PC-9 (cell line): ENCODE measurements around the gene FBXO38. TPM values are rescaled to one million over a fixed set of nuclear protein-coding genes. Genes with fewer than 3 reads are reported as not detected.

Source experiments
- BruUV-seq: library from RNA; stranded (reverse); fragments of 400-500 nt; replicated peaks from 2 replicates; lab custom pipeline; 2021; lab: Mats Ljungman, UMichigan
- CTCF ChIA-PET: fragments of 300-600 bp; sonication (Branson Sonifier 250); formaldehyde crosslinking; loops from one replicate; lab custom pipeline; 2022; ENCODE audit warnings: antibody characterized with exemption; lab: Charles Lee
- POLR2A ChIA-PET: fragments of 300-600 bp; sonication (Branson Sonifier 250); formaldehyde crosslinking; loops from one replicate; lab custom pipeline; 2022; ENCODE audit warnings: antibody characterized with exemption; ENCODE audit not compliant: unreplicated experiment; lab: Charles Lee
- DNase-seq, 2 experiments: peaks; one replicate each; pipeline versions ENCODE4 v3.0.0 to v3.0.0-alpha.2; 2015 to 2022; ENCODE audit warnings: mixed read lengths in 1 of 2
- H2AFZ ChIP-seq: fragments of 200-600 bp; sonication (generic); 2 replicates; pipeline ENCODE4 v1.8.1; 2017; ENCODE audit warnings: antibody characterized with exemption
- H3F3A ChIP-seq: fragments of 200-600 bp; sonication (generic); 2 replicates; pipeline ENCODE4 v1.8.1; 2017; ENCODE audit warnings: antibody characterized with exemption, mild to moderate bottlenecking, low read depth; ENCODE audit not compliant: insufficient read depth
- H3K27ac ChIP-seq: fragments of 200-600 bp; sonication (generic); 2 replicates; pipeline ENCODE4 v1.6.1; 2016; ENCODE audit warnings: mixed run types
- H3K27me3 ChIP-seq: fragments of 200-600 bp; sonication (generic); 2 replicates; pipeline ENCODE4 v1.6.1; 2016; ENCODE audit warnings: low read depth, mixed run types; ENCODE audit not compliant: insufficient read depth
- H3K36me3 ChIP-seq: fragments of 200-600 bp; sonication (generic); 2 replicates; pipeline ENCODE4 v1.6.1; 2016; ENCODE audit warnings: low read depth, mixed run types
- H3K4me1 ChIP-seq: fragments of 200-600 bp; sonication (generic); replicated peaks from 2 replicates; pipeline ENCODE4 v1.6.1; 2016; ENCODE audit warnings: mixed run types; ENCODE audit not compliant: insufficient read depth
- H3K4me2 ChIP-seq: fragments of 200-600 bp; sonication (generic); 2 replicates; pipeline ENCODE4 v1.6.1; 2017; ENCODE audit warnings: mixed run types
- H3K4me3 ChIP-seq: fragments of 200-600 bp; sonication (generic); 2 replicates; pipeline ENCODE4 v1.6.1; 2016; ENCODE audit warnings: mixed run types
- H3K79me2 ChIP-seq: fragments of 200-600 bp; sonication (generic); 2 replicates; pipeline ENCODE4 v1.6.1; 2017; ENCODE audit warnings: low read depth, mixed run types
- H3K9me2 ChIP-seq: fragments of 200-600 bp; sonication (generic); 2 replicates; pipeline ENCODE4 v1.8.1; 2017; ENCODE audit warnings: mild to moderate bottlenecking; ENCODE audit not compliant: insufficient read depth
- H3K9me3 ChIP-seq: fragments of 200-600 bp; sonication (generic); 2 replicates; pipeline ENCODE4 v1.8.1; 2016; ENCODE audit warnings: low read depth; ENCODE audit not compliant: insufficient read depth
- H4K20me1 ChIP-seq: fragments of 200-600 bp; sonication (generic); 2 replicates; pipeline ENCODE4 v1.8.1; 2017; ENCODE audit not compliant: insufficient read depth
- CTCF ChIP-seq: fragments of 200-600 bp; sonication (generic); conservative IDR thresholded peaks from 2 replicates; pipeline ENCODE4 v1.6.1; 2017; ENCODE audit warnings: mixed run types, antibody characterized with exemption, mild to moderate bottlenecking, moderate library complexity
- EZH2 ChIP-seq: fragments of 200-600 bp; sonication (generic); IDR thresholded peaks from 2 replicates; pipeline ENCODE4 v1.8.0; 2017; ENCODE audit warnings: antibody characterized with exemption, low read depth
- intact Hi-C: fragments of 100-400 bp; cut with micrococcal nuclease; formaldehyde crosslinking; loops from one replicate; pipeline ENCODE4 v1.10.0; 2022; ENCODE audit not compliant: unreplicated experiment
- total RNA-seq: library from RNA; stranded (reverse); gene quantifications from 2 replicates; pipeline ENCODE4 v1.2.3, GENCODE V29; 2021

FBXO38 gene
- total RNA-seq, 1 experiment from 2014 or later: 49.8 TPM

GRCh38 chr5:148390914-148391313 lies 7.2 kb downstream of the FBXO38 start:
- peaks cover 87% of the 10 kb centered on the region for H3K79me2 ChIP-seq
- no peak overlapping the region for H3K4me3 ChIP-seq
- peaks cover 31% of the 10 kb centered on the region for H3K36me3 ChIP-seq
- H3K27ac ChIP-seq: no peak overlapping the region
- H3K27me3 ChIP-seq: no peaks in the 10 kb centered on the region
- H3F3A ChIP-seq: no peaks in the 10 kb centered on the region
- H3K9me2 ChIP-seq: no peaks in the 10 kb centered on the region
- BruUV-seq: no TSS peak
- intact Hi-C loops: loop anchor here (10.0 kb wide), 1 partner anchor 1906 kb away; no protein-coding TSS in a partner anchor
- TF ChIP-seq CTCF: no peak
- no peak for TF ChIP-seq EZH2
- ChIA-PET CTCF (no interaction called here), POLR2A (interaction anchor here (0.6 to 0.7 kb wide), 2 partner anchors 99 to 620 kb away, joined by 3 read pairs; no protein-coding TSS in a partner anchor)
- DNase-seq: no peak
- no peaks in the 10 kb centered on the region for H3K9me3 ChIP-seq
- H3K4me2 ChIP-seq: no peak overlapping the region
- H2AFZ ChIP-seq: no peak overlapping the region
- peaks cover 18% of the 10 kb centered on the region for H3K4me1 ChIP-seq
- peaks cover 6% of the 10 kb centered on the region; the same call in 1 of the 2 replicates for H4K20me1 ChIP-seq

GRCh38 chr5:148391422-148391821 lies 7.7 kb downstream of the FBXO38 start:
- no peak for TF ChIP-seq EZH2
- no peak for TF ChIP-seq CTCF
- Histone ChIP-seq H3K27ac (no peak overlapping the region), H3K4me1 (peaks cover 16% of the 10 kb centered on the region), H4K20me1 (peaks cover 6% of the 10 kb centered on the region; the same call in 1 of the 2 replicates), H3K9me3 (no peaks in the 10 kb centered on the region), H3K27me3 (no peaks in the 10 kb centered on the region), H2AFZ (no peak overlapping the region), H3K4me3 (no peak overlapping the region), H3K4me2 (no peak overlapping the region), H3K9me2 (no peaks in the 10 kb centered on the region), H3K36me3 (peaks cover 36% of the 10 kb centered on the region), H3K79me2 (peaks cover 86% of the 10 kb centered on the region), H3F3A (peaks cover 5% of the 10 kb centered on the region; the same call in 1 of the 2 replicates)
- CTCF ChIA-PET: no interaction called here
- BruUV-seq: no TSS peak
- intact Hi-C loops: loop anchor here (10.0 kb wide), 1 partner anchor 1907 kb away; no protein-coding TSS in a partner anchor
- DNase-seq: no peak
- POLR2A ChIA-PET: interaction anchor here (0.6 to 0.7 kb wide), 2 partner anchors 99 to 620 kb away, joined by 3 read pairs; no protein-coding TSS in a partner anchor

- no peak for DNase-seq
- Histone ChIP-seq H3K27me3 (no peaks in the 10 kb centered on the region), H3K79me2 (peaks cover 70% of the 10 kb centered on the region), H3K4me2 (no peak overlapping the region), H3F3A (peaks cover 24% of the 10 kb centered on the region), H3K9me3 (no peaks in the 10 kb centered on the region), H3K36me3 (peaks cover 31% of the 10 kb centered on the region), H3K9me2 (no peaks in the 10 kb centered on the region), H3K4me3 (no peak overlapping the region), H4K20me1 (peaks cover 6% of the 10 kb centered on the region; the same call in 1 of the 2 replicates), H3K27ac (no peak overlapping the region), H2AFZ (no peak overlapping the region), H3K4me1 (peaks cover 32% of the 10 kb centered on the region)
- no TSS peak for BruUV-seq
- TF ChIP-seq EZH2: no peak
- TF ChIP-seq CTCF: no peak
- intact Hi-C loops: loop anchor here (10.0 kb wide), 1 partner anchor 1909 kb away; no protein-coding TSS in a partner anchor
- ChIA-PET POLR2A (no interaction called here), CTCF (no interaction called here)
These were observed 9.6 kb downstream of the FBXO38 start for GRCh38 chr5:148393390-148393741.
